Lung (tissue), 12 donors: ENCODE measurements around the gene TBC1D25. TPM values are rescaled to one million over a fixed set of nuclear protein-coding genes. Genes with fewer than 3 reads are reported as not detected.
A peak's percentile ranks its signal among the peaks of the same experiment; 100 is the strongest.

Experiments
- ATAC-seq: fragments of 200-7000 bp; cut with Tn5 transposase; one replicate; pipeline ENCODE4 v1.9.1; 2020; ENCODE audit warnings: moderate number of reproducible peaks; ENCODE audit not compliant: insufficient read depth, low FRiP score
- DNase-seq, 3 donors: peaks; one replicate each; pipeline ENCODE4 v3.0.0-alpha.2; 2013 to 2017
- H3K27ac ChIP-seq, 2 donors: one replicate each; pipeline ENCODE4 v1.5.1; 2013; ENCODE audit warnings: mild to moderate bottlenecking in 2 of 2, moderate library complexity in 2 of 2, control low read depth in 1 of 2, inconsistent platforms in 1 of 2, low read depth in 1 of 2, low read length in 1 of 2
- H3K27me3 ChIP-seq, 3 donors: one replicate each; pipeline ENCODE4 v1.5.1; 2013; ENCODE audit warnings: low read length in 2 of 3; ENCODE audit not compliant: control insufficient read depth in 3 of 3, insufficient read depth in 3 of 3
- H3K36me3 ChIP-seq, 4 donors: one replicate each; pipeline ENCODE4 v1.5.1; 2013; ENCODE audit warnings: low read length in 4 of 4, mild to moderate bottlenecking in 1 of 4, moderate library complexity in 1 of 4; ENCODE audit not compliant: control insufficient read depth in 4 of 4, insufficient read depth in 4 of 4
- H3K4me1 ChIP-seq, 5 donors: one replicate each; pipeline ENCODE4 v1.5.1; 2013; ENCODE audit warnings: low read length in 5 of 5, mild to moderate bottlenecking in 2 of 5, moderate library complexity in 1 of 5; ENCODE audit not compliant: control insufficient read depth in 5 of 5, insufficient read depth in 5 of 5
- H3K4me3 ChIP-seq: one replicate; pipeline ENCODE4 v1.5.1; 2013; ENCODE audit warnings: mild to moderate bottlenecking, control low read depth, moderate library complexity
- H3K9ac ChIP-seq, 2 donors: one replicate each; pipeline ENCODE4 v1.5.1; 2013; ENCODE audit warnings: low read length in 2 of 2, control low read depth in 1 of 2; ENCODE audit not compliant: insufficient read depth in 1 of 2
- H3K9me3 ChIP-seq, 4 donors: one replicate each; pipeline ENCODE4 v1.5.1; 2013; ENCODE audit warnings: low read length in 3 of 4, mild to moderate bottlenecking in 1 of 4, moderate library complexity in 1 of 4; ENCODE audit not compliant: control insufficient read depth in 4 of 4, insufficient read depth in 3 of 4
- WGBS, 2 donors: extraction: QIAGEN DNeasy Blood & Tissue Kit; methylation state at CpG; one replicate each; pipeline ENCODE4 v1.1.7; 2013; 5-methylcytosine and 5-hydroxymethylcytosine counted together
- polyA plus RNA-seq, 2 donors: library from polyadenylated mRNA; stranded (reverse); fragments of 200-250 nt; gene quantifications; one replicate each; pipeline ENCODE4 v1.2.1, GENCODE V29; 2013
- total RNA-seq, 2 donors: library from RNA; depleted of rRNA in 1 of 2; stranded (reverse); fragments of >200 nt in 1 of 2; gene quantifications; one replicate each; pipeline ENCODE4 v1.2.1, GENCODE V29; 2014 to 2021
- TF ChIP-seq, protein P1 (sequence below): IDR thresholded peaks from 2 replicates; pipeline ENCODE4 v1.5.1; 2012; ENCODE audit warnings: mild to moderate bottlenecking; ENCODE audit errors: control extremely low read depth, extremely low read depth
- donor health status: control.
- donor health status: control.
- donor health status: Bipolar disorder and iron deficiency.
- donor health status: healthy.
- donor health status: DM: yes; HTN: yes; CAD: no.

The TBC1D25 gene
- total and polyA plus RNA-seq, 4 donors = 5.6 to 15.2 (median 10.1) TPM

DNA sequence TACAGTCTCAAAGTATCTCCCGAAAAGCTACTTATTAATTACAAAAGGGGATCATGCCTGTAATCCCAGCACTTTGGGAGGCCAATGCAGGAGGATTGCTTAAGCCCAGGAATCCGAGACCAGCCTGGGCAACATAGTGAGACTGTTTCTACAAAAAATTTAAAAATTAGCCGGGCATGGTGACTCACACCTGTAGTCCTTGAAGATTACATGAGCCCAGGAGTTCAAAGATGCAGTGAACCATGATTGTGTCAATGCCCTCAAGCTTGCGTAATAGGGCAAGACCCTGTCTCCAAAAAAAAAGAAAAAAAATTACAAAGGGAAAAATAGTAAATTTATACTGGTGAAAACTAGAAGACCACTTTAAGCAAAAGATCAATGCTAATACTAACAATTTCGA is 34.0 kb upstream of the TBC1D25 start:
- H3K27me3 ChIP-seq = no peaks in the 10 kb centered on the region
- H3K4me1 ChIP-seq = peaks cover 0 to 4% (median 0%) of the 10 kb centered on the region in 5 donors
- no peak overlapping the region for H3K4me3 ChIP-seq
- no peak overlapping the region for H3K9ac ChIP-seq
- H3K36me3 ChIP-seq = no peaks in the 10 kb centered on the region
- 79 to 87% methylated on average over 5 of the region's 5 CpGs for WGBS, 2 donors
- peaks cover 0 to 8% (median 0%) of the 10 kb centered on the region in 4 donors for H3K9me3 ChIP-seq
- no peak overlapping the region for H3K27ac ChIP-seq
- DNase-seq (no peak), ATAC-seq (no peak)
- TF ChIP-seq, protein P1, sequence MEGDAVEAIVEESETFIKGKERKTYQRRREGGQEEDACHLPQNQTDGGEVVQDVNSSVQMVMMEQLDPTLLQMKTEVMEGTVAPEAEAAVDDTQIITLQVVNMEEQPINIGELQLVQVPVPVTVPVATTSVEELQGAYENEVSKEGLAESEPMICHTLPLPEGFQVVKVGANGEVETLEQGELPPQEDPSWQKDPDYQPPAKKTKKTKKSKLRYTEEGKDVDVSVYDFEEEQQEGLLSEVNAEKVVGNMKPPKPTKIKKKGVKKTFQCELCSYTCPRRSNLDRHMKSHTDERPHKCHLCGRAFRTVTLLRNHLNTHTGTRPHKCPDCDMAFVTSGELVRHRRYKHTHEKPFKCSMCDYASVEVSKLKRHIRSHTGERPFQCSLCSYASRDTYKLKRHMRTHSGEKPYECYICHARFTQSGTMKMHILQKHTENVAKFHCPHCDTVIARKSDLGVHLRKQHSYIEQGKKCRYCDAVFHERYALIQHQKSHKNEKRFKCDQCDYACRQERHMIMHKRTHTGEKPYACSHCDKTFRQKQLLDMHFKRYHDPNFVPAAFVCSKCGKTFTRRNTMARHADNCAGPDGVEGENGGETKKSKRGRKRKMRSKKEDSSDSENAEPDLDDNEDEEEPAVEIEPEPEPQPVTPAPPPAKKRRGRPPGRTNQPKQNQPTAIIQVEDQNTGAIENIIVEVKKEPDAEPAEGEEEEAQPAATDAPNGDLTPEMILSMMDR = no peak

DNA sequence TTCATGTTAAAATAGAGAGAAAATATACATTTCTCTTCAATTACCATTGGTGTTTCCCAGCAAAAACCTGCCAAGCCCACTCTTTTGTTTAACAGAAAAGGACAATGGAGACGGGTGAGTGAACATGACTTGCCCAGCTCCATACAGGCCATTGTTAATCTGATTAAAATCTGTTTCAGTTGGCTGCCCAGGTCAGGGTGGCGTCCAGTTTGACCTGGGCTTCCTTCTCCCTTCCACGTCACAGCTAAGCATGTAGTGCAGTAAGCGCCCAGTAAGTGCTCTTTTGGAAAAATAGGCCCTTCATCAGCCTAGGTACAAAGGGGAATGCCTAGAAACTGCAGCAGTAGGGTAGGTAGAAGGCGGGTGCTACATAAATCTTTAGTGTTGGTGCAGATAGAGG is 32.3 kb upstream of the TBC1D25 start:
- no peak overlapping the region for H3K4me3 ChIP-seq
- H3K27me3 ChIP-seq = no peaks in the 10 kb centered on the region
- 72 to 91% methylated on average over 5 of the region's 5 CpGs for WGBS, 2 donors
- H3K9me3 ChIP-seq = peaks cover 0 to 8% (median 0%) of the 10 kb centered on the region in 4 donors
- TF ChIP-seq, protein P1 = no peak
- DNase-seq (no peak), ATAC-seq (no peak)
- peaks cover 0 to 4% (median 0%) of the 10 kb centered on the region in 5 donors for H3K4me1 ChIP-seq
- H3K27ac ChIP-seq = no peak overlapping the region
- H3K36me3 ChIP-seq = no peaks in the 10 kb centered on the region
- no peak overlapping the region for H3K9ac ChIP-seq

GRCh38 chrX:48508400-48509244 is 30.9 kb upstream of the TBC1D25 start, which contains the start of gene PORCN:
Gene PORCN, plus strand, starts transcription at chrX:48508992. Its CDS starts 829 bp downstream, at chrX:48509821.
- TF ChIP-seq, protein P1 = no peak
- peak within 1 kb of the TSS in 1 of 2 donors; percentile 71 for H3K9ac ChIP-seq
- H3K36me3 ChIP-seq = no peaks in the 10 kb centered on the region
- ATAC-seq (peak; percentile 93), DNase-seq (peak; percentile 69 to 79 (median 75))
- H3K4me3 ChIP-seq = peak within 1 kb of the TSS; percentile 76
- H3K27ac ChIP-seq = peak within 1 kb of the TSS; percentile 73 to 86
- peaks cover 0 to 4% (median 0%) of the 10 kb centered on the region in 5 donors for H3K4me1 ChIP-seq
- H3K27me3 ChIP-seq = no peaks in the 10 kb centered on the region
- H3K9me3 ChIP-seq = peaks cover 0 to 9% (median 0%) of the 10 kb centered on the region in 4 donors
- 1 to 38% methylated on average over 31 to 65 of the region's 65 CpGs for WGBS, 2 donors
